ENCODE results near the gene GREB1L.

GREB1L gene

DNA sequence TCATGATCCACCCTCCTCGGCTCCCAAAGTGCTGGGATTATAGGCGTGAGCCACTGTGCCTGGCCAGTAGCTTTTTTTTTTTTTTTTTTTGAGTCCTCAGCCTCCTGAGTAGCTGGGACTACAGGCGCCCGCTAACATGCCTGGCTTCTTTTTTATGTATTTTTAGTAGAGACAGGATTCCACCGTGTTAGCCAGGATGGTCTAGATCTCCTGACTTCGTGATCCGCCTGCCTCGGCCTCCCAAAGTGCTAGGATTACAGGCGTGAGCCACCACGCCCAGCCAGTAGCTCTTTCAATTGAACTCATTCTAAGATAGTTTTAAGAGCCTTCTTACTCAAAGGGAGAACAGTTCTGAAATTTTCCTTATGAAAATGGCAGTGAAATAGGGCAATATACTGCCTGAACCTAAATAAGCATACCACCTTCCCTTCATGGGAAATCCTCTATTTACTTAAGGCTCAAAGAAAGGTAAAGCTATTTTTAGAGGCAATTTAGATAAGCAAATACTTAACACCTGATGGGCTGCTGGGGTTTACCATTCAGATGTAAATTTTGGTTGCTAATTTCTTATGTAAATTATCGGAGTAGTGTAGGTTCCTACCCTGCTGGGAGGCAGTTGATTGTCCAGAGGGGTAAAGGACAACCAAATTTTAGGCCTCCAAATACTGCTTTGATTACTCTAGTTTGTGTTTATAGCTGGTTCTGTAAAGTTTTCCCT lies 144.7 kb downstream of the GREB1L start:
- no peak for DNase-seq

DNA sequence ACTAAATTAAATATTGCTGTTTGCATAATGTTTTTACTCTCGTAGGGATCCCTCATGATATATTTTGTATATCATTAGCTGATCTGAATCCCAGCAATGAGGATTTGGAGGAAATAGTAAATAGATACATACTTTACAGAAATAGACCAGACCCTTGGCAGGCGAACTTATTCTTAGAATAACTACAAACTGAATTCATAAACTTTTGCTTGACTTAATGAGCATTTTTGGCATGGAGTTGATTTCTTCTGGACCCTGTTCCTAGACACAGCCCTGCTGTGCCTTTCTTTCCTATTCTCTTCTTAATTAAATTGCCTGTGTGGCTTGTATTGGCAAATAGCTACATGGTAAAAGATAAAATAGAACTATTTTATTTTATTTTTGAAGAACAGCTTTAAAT lies 145.9 kb downstream of the GREB1L start:
- DNase-seq, result no peak

DNA sequence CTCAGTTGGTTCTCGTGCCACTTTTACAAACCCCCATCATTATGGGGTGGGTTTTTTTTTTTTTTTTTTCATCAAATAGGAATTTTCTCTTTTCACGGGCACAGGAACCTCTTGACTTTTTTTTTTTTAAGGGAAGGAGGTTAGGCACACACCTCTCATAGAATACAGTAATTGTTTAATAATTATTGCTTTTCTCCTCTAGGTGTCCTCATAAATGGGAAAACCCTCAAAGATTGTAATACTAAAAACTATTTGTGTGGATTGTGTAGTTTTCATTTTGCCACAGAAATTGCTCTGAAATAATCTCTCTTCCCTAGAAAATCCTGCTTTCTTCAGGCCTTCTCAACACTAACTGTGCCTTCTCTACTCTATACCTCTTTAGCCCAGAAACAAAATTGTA lies 147.3 kb downstream of the GREB1L start:
- no peak for DNase-seq

DNA sequence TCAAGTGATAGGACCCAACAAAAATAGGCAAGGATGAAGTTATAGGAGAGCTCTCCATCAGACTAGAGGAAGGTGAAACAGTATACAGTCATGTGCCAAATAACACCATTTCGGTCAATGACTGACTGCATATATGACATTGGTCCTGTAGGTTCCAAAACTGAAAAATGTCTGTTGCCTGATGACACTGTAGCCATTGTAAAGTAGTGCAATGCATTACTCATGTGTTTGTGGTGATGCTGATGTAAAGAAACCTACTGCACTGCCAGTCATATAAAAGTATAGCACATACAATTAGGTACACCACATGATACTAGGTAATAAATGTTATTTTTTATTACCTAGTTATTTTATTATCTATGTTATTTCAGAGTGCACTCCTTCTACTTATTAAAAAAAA lies 147.9 kb downstream of the GREB1L start:
- no peak for DNase-seq

DNA sequence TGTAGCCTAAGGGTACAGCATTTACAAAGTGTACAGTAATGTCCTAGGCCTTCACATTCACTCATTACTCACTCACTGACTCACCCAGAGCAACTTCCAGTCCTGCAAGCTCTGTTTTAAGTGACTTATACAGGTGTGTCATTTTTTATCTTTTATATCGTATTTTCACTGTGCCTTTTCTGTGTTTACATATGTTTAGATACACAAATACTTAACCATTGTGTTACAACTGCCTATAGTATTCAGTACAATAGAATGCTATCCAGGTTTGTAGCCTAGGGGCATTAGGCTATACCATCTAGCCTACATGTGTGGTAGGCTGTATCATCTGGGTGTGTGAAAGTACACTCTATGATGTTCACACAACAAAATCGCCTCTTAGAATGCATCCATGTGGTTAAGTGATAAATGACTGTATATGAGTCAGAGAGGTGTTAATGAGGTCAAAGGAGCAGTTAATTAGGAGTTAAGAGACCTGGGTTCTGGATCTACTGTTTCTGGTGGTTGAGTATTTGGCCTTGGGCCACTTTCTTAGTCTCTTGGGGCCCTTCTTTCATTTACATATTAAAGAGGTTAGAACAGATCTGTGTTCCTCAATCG lies 149.1 kb downstream of the GREB1L start:
- peak; percentile 3 for DNase-seq

GRCh38 chr18:21393986-21394385 lies 152.0 kb downstream of the GREB1L start:
- DNase-seq, result no peak

GRCh38 chr18:21398121-21398520 lies 156.1 kb downstream of the GREB1L start:
- no peak for DNase-seq

- DNase-seq, result no peak
These were observed 160.2 kb downstream of the GREB1L start for GRCh38 chr18:21402272-21402671.

- no peak for DNase-seq
These were observed 162.4 kb downstream of the GREB1L start for GRCh38 chr18:21404426-21404825.

- DNase-seq, result no peak
These were observed 164.1 kb downstream of the GREB1L start for GRCh38 chr18:21406116-21406515.

DNA sequence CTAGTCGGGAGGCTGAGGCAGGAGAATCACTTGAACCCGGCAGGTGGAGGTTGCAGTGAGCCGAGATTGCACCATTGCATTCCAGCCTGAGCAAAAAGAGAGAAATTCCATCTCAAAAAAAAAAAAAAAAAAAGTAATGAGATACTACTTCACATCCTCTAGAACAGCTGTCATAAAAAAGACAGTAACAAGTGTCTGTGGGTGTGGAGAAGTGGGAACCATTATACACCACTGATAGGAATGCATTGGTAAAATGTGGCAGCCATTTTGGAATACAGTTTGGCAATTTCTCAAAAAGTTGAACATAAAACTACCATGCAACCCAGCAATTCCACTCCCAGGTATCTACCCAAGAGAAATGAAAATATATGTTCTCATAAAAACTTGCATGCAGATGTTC lies 166.6 kb downstream of the GREB1L start:
- no peak for DNase-seq

GRCh38 chr18:21433436-21433835 lies 191.4 kb downstream of the GREB1L start:
- DNase-seq, result no peak

GRCh38 chr18:21439431-21439846 lies 197.4 kb downstream of the GREB1L start:
- no peak for DNase-seq

- no peak for DNase-seq
These were observed 199.6 kb downstream of the GREB1L start for GRCh38 chr18:21441670-21442069.

DNA sequence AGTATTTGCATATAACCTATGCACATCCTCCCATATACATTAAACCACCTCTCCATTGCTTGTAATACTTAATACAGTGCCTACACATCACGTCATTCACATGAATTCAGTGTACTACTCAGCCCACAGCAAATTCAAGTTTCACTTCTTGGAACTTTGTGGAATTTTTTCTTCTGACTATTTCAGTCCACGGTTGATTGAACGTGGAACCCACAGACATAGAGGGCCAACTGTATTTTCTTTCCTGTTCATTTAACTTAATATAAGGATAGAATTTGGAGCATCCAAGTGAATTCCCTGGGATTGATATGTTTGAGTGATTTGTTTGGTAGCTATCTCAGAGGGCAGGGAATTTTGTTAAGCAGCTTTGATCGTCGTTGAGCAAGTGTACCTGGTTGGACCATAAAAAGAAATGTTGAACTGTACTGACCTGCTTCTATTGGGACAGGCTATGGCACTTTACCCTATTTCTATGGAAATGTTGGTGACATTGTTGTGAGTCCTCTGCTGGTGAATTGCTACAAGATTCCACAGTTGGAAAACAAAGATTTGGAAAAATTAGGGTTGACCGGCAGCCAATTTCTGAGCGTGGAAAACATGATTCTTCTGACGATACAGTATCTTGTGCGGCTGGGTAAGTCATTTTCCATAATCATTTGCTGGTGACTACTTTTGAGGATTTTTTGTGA lies 201.9 kb downstream of the GREB1L start:
- DNase-seq, result no peak

- peak; percentile 24 for DNase-seq
These were observed 202.6 kb downstream of the GREB1L start for GRCh38 chr18:21444465-21445212.

- DNase-seq, result no peak
These were observed 206.3 kb downstream of the GREB1L start for GRCh38 chr18:21448299-21448698.

DNA sequence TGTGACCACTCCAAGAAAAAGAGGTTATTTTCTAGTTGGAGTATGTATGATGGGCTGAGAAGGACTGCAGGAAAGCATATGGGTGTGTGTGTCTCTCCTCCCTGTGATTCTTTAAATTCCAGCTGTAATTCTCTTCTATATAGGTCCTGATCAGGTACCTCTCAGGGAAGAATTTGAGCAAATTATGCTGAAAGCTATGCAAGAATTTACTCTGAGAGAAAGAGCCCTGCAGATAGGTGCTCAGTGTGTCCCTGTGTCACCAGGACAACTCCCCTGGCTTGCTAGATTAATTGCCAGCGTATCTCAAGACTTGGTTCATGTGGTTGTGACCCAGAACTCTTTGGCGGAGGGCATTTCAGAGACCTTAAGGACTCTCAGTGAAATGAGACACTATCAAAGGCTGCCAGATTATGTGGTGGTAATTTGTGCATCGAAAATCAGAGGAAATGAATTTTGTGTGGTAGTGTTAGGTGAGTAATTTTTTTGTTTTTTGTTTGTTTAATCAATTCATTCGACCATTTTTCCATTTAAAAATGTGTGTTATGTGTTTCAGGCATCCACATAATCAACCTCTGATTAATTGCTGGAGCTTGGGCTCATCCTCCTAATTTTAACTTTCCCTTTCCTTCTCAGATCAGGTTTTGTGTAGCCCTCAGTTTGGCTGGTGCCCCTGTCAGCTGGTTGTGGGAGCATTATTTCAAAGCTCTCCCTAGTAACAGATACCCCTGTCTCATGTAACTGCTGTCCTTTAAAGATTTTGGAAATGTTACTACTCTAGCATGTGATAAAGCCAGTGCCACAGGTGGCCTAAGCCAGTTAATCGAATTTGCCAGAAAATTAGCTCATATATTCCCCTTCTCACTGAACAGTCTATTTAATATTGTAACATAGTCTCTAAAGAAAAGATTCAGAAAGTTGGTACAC lies 207.6 kb downstream of the GREB1L start:
- DNase-seq, result no peak

GRCh38 chr18:21450503-21450902 lies 208.5 kb downstream of the GREB1L start:
- DNase-seq, result no peak

DNA sequence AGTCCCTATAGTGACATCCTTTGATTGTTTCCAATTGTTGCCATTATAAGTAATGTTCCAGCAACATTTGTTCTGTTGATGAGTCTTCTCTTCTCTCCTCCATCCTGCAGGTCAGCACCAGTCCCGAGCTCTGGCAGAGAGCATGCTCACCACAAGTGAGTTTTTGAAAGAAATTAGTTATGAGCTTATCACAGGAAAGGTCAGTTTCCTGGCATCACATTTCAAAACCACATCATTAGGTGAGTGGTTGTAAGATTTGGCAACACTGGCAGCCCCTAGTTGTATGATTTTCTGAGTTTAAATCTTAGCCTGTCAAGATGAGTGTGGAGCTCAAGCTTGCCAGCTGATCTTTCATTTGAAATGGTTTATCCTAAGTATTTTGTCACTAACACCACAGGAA lies 208.9 kb downstream of the GREB1L start:
- DNase-seq, result no peak

GRCh38 chr18:21451851-21452250 lies 209.8 kb downstream of the GREB1L start:
- DNase-seq, result no peak

DNA sequence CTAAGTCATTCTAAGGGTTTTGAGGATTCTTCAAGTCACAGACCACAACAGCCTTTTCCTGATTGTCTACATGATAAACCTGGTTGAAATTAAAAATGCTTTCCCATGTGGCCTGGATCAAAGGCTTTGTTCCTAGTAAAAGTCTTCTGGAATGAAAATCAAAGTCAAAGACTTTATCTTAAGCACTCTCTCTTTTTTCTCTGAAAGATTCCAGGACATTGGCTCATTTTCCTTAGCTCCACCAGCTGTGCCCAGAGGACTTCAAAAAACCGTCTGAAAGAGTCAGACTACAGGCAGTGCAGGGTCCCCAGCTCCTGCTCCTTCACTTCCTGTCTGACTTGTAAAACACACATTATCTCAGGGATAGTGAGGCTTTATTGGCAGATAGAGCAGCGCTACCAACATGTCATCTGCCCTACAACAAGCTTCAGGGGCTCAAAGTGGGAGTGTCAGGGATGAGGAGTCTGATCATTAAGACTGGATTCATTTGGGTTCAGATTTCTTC lies 210.3 kb downstream of the GREB1L start:
- DNase-seq, result no peak

Measured in activated CD4-positive, alpha-beta T cell treated with anti-CD3 and anti-CD28 coated beads, Interleukin-2, Interleukin-6, amounts not matched to agents 100 ng/mL and 50 ng/mL, durations not matched to agents 16 hours and 8 hours (primary cell).